Measurements from ENCODE around the gene RBM28. TPM values are rescaled to one million over a fixed set of nuclear protein-coding genes. Genes with fewer than 3 reads are reported as not detected.

The RBM28 gene
- total RNA-seq, 1 experiment from 2014 or later: 49.3 TPM

- H3K27me3 Mint-ChIP-seq (ENCODE audit: unreplicated experiment): peaks cover 28% of the 10 kb centered on the region
- H3K27ac Mint-ChIP-seq (ENCODE audit: unreplicated experiment): no peak overlapping the region
- BruUV-seq (replicated peaks): no TSS peak
- peak; percentile 80 for DNase-seq
- TF ChIP-seq, protein P1, sequence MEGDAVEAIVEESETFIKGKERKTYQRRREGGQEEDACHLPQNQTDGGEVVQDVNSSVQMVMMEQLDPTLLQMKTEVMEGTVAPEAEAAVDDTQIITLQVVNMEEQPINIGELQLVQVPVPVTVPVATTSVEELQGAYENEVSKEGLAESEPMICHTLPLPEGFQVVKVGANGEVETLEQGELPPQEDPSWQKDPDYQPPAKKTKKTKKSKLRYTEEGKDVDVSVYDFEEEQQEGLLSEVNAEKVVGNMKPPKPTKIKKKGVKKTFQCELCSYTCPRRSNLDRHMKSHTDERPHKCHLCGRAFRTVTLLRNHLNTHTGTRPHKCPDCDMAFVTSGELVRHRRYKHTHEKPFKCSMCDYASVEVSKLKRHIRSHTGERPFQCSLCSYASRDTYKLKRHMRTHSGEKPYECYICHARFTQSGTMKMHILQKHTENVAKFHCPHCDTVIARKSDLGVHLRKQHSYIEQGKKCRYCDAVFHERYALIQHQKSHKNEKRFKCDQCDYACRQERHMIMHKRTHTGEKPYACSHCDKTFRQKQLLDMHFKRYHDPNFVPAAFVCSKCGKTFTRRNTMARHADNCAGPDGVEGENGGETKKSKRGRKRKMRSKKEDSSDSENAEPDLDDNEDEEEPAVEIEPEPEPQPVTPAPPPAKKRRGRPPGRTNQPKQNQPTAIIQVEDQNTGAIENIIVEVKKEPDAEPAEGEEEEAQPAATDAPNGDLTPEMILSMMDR (IDR thresholded peaks at IDR 0.05; ENCODE audit: unreplicated experiment): peak; percentile 78
- H3K4me3 Mint-ChIP-seq (ENCODE audit: low read depth, unreplicated experiment): no peak overlapping the region
- intact Hi-C loops (cut with micrococcal nuclease; ENCODE audit: unreplicated experiment): loop anchor here (1.0 kb wide), 1 partner anchor 40 kb away; no protein-coding TSS in a partner anchor
- no peaks in the 10 kb centered on the region for H3K36me3 Mint-ChIP-seq (ENCODE audit: insufficient read depth, unreplicated experiment)
- H3K9me3 Mint-ChIP-seq (ENCODE audit: low read depth, unreplicated experiment): no peaks in the 10 kb centered on the region
- H3K4me1 Mint-ChIP-seq (ENCODE audit: low read depth, unreplicated experiment): no peaks in the 10 kb centered on the region
- CTCF ChIA-PET: interaction anchor here (0.6 to 2.7 kb wide), 5 partner anchors 10 to 48 kb away, joined by 3 to 60 read pairs (median 4); partner anchors contain the start of gene RBM28
Measured at GRCh38 chr7:128387216-128388144, 43.8 kb upstream of the RBM28 start.

- no peaks in the 10 kb centered on the region for H3K4me1 Mint-ChIP-seq (ENCODE audit: low read depth, unreplicated experiment)
- DNase-seq: no peak
- peaks cover 28% of the 10 kb centered on the region for H3K27me3 Mint-ChIP-seq (ENCODE audit: unreplicated experiment)
- no peak overlapping the region for H3K27ac Mint-ChIP-seq (ENCODE audit: unreplicated experiment)
- no peaks in the 10 kb centered on the region for H3K9me3 Mint-ChIP-seq (ENCODE audit: low read depth, unreplicated experiment)
- H3K4me3 Mint-ChIP-seq (ENCODE audit: low read depth, unreplicated experiment): no peak overlapping the region
- BruUV-seq (replicated peaks): no TSS peak
- TF ChIP-seq, protein P1 (IDR thresholded peaks at IDR 0.05; ENCODE audit: unreplicated experiment): no peak
- CTCF ChIA-PET: interaction anchor here (2.7 kb wide), 1 partner anchor 38 kb away, joined by 60 read pairs; no protein-coding TSS in a partner anchor
- no peaks in the 10 kb centered on the region for H3K36me3 Mint-ChIP-seq (ENCODE audit: insufficient read depth, unreplicated experiment)
- intact Hi-C loops (cut with micrococcal nuclease; ENCODE audit: unreplicated experiment): no loop called here
Measured at GRCh38 chr7:128385988-128386925, 42.5 kb upstream of the RBM28 start.

DNA sequence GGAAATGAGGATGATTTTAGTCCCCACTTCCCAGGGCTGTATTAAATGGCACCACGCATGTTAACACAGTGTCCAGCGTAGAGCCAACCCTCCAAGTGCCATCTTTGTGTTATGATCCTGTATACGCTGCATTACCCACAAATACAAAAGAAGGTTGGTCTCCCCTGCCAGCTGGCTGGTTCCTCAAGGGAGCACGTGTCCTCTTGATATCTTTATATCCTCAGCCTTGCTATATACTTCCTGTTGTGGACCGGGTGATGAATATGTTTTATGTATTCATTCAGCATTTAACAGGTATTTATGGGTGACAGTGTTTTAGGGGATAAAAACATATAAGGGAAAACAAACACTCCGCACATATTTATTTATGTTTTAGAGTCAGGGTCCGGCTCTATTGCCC lies 41.0 kb upstream of the RBM28 start:
- Mint-ChIP-seq H3K9me3 (ENCODE audit: low read depth, unreplicated experiment) (no peaks in the 10 kb centered on the region), H3K4me1 (ENCODE audit: low read depth, unreplicated experiment) (no peaks in the 10 kb centered on the region), H3K27ac (ENCODE audit: unreplicated experiment) (no peak overlapping the region), H3K4me3 (ENCODE audit: low read depth, unreplicated experiment) (no peak overlapping the region), H3K27me3 (ENCODE audit: unreplicated experiment) (peaks cover 28% of the 10 kb centered on the region), H3K36me3 (ENCODE audit: insufficient read depth, unreplicated experiment) (no peaks in the 10 kb centered on the region)
- TF ChIP-seq, protein P1 (IDR thresholded peaks at IDR 0.05; ENCODE audit: unreplicated experiment): no peak
- intact Hi-C loops (cut with micrococcal nuclease; ENCODE audit: unreplicated experiment): no loop called here
- BruUV-seq (replicated peaks): no TSS peak
- CTCF ChIA-PET: interaction anchor here (2.5 kb wide), 1 partner anchor 37 kb away, joined by 7 read pairs; no protein-coding TSS in a partner anchor
- DNase-seq: no peak

DNA sequence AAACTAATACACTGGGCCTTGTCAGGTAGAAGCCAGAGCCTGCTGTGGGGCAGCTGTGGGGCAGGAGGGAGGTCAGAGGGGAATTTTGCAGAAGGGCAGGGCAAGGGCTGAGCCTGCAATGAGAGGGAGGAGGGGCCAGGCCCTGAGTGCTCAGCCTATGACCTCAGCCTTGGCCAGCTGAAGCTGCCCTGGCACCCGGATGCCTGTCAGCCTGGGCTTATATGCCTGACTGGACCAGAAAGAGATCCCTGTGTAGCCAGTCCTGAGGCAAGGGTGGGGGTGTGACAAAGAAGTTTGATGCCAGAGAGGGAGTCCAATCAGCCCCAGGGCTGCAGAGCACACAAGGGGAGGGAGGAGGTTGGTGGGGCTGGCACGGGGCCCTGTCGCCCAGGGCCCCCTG lies 40.1 kb upstream of the RBM28 start:
- H3K36me3 Mint-ChIP-seq (ENCODE audit: insufficient read depth, unreplicated experiment): no peaks in the 10 kb centered on the region
- H3K27ac Mint-ChIP-seq (ENCODE audit: unreplicated experiment): peak overlapping the region; percentile 1
- H3K9me3 Mint-ChIP-seq (ENCODE audit: low read depth, unreplicated experiment): no peaks in the 10 kb centered on the region
- TF ChIP-seq, protein P1 (IDR thresholded peaks at IDR 0.05; ENCODE audit: unreplicated experiment): no peak
- CTCF ChIA-PET: interaction anchor here (2.5 kb wide), 1 partner anchor 36 kb away, joined by 7 read pairs; no protein-coding TSS in a partner anchor
- no TSS peak for BruUV-seq (replicated peaks)
- H3K4me3 Mint-ChIP-seq (ENCODE audit: low read depth, unreplicated experiment): no peak overlapping the region
- no peak for DNase-seq
- intact Hi-C loops (cut with micrococcal nuclease; ENCODE audit: unreplicated experiment): no loop called here
- H3K27me3 Mint-ChIP-seq (ENCODE audit: unreplicated experiment): peaks cover 28% of the 10 kb centered on the region
- no peaks in the 10 kb centered on the region for H3K4me1 Mint-ChIP-seq (ENCODE audit: low read depth, unreplicated experiment)
